ENCODE measurements around the gene DOK6.

- TF ChIP-seq POLR2A (IDR thresholded peaks at IDR 0.05; ENCODE audit: low read length) (no peak), GATA1 (IDR thresholded peaks at IDR 0.05; ENCODE audit: low read depth, low read length) (no peak)
These were observed 337.2 kb downstream of the DOK6 start for GRCh38 chr18:69737851-69738250.

Measured in erythroblast (primary cell).